Right lobe of liver (tissue), 4 donors: ENCODE results near the gene DBN1.

ENCODE experiments used
- CTCF ChIP-seq, 4 donors: fragments of 200-600 bp in 3 of 4; fragments of 450-650 bp in 1 of 4; IDR thresholded peaks; one replicate each; pipeline versions ENCODE4 v1.5.1 to v1.8.0; 2016 to 2022; ENCODE audit warnings: antibody characterized with exemption in 4 of 4, mild to moderate bottlenecking in 2 of 4
- POLR2A ChIP-seq: fragments of 450-650 bp; IDR thresholded peaks from one replicate; pipeline ENCODE4 v1.6.1; 2017; ENCODE audit warnings: antibody characterized with exemption, mild to moderate bottlenecking
- donor health status: DM: no; HTN: no; CAD: no.
- donor health status: DM: no; HTN: no; CAD: no.
- donor health status: DM: no; HTN: yes; CAD: no.

- TF ChIP-seq CTCF (IDR thresholded peaks at IDR 0.05), result no peak
- no peak for TF ChIP-seq POLR2A
Observed at GRCh38 chr5:177501874-177502678, 28.6 kb upstream of the DBN1 start.
